HCT116 (cell line): ENCODE measurements around the gene XAGE2. TPM values are rescaled to one million over a fixed set of nuclear protein-coding genes. Genes with fewer than 3 reads are reported as not detected.
"Not testable (repeated sequence)": the region's sequence is repeated elsewhere in the genome, so short reads cannot be mapped to it uniquely, and the experiment has no call there.

Experiments
- ATAC-seq: fragments of 200-7000 bp; cut with Tn5 transposase; 2 replicates; pipeline ENCODE4 v1.9.1; 2020; ENCODE audit warnings: mild to moderate bottlenecking, moderate library complexity
- BruUV-seq: library from RNA; stranded (reverse); fragments of 400-500 nt; replicated peaks from 2 replicates; lab custom pipeline; 2021; lab: Mats Ljungman, UMichigan
- CTCF ChIA-PET: fragments of 300-600 bp; sonication (Branson Sonifier 250); formaldehyde crosslinking; loops from one replicate; lab custom pipeline; 2021; ENCODE audit warnings: antibody characterized with exemption; lab: Charles Lee
- POLR2A ChIA-PET: fragments of 300-600, 350-600 bp; sonication (Branson Sonifier 250); formaldehyde crosslinking; loops from one replicate; lab custom pipeline; 2021; ENCODE audit warnings: antibody characterized with exemption; lab: Charles Lee
- RAD21 ChIA-PET, 2 experiments: fragments of 300-600 bp; sonication (Branson Sonifier 250); formaldehyde crosslinking; loops; one replicate each; lab custom pipeline; 2023; ENCODE audit warnings: low total read pairs in 2 of 2; ENCODE audit not compliant: uncharacterized antibody in 2 of 2, unreplicated experiment in 2 of 2, low non-redundant PET in 1 of 2; lab: Charles Lee
- DNase-seq: peaks from one replicate; pipeline ENCODE4 v3.0.0-alpha.2; 2010; ENCODE audit warnings: low read depth, low spot score
- H2AFZ ChIP-seq: fragments of 200-600 bp; shearing (Covaris generic), sonication (generic); 2 replicates; pipeline ENCODE4 v1.6.1; 2017; ENCODE audit warnings: low read depth, mixed run types, mixed read lengths, antibody characterized with exemption, low read length; ENCODE audit not compliant: poor library complexity, severe bottlenecking
- H3K27ac ChIP-seq: 2 replicates; pipeline ENCODE4 v1.5.1; 2012; ENCODE audit warnings: low read depth, low read length
- H3K27me3 ChIP-seq: fragments of 200-600 bp; sonication (generic); 2 replicates; pipeline ENCODE4 v1.6.1; 2016; ENCODE audit warnings: mixed run types, low read length, mixed read lengths; ENCODE audit not compliant: insufficient read depth
- H3K36me3 ChIP-seq, 2 experiments: fragments of 200-500 bp in 1 of 2; fragments of 200-600 bp in 1 of 2; sonication (Bioruptor generic) in 1 of 2; sonication (generic) in 1 of 2; 2 replicates each; pipeline versions ENCODE4 v1.5.1 to v1.6.1; 2014 to 2016; ENCODE audit warnings: low read length in 2 of 2, inconsistent platforms in 1 of 2, mixed read lengths in 1 of 2, mixed run types in 1 of 2; ENCODE audit not compliant: insufficient read depth in 2 of 2, control insufficient read depth in 1 of 2
- H3K4me1 ChIP-seq, 2 experiments: fragments of 200-600 bp in 1 of 2; sonication (generic) in 1 of 2; 2 replicates each; pipeline versions ENCODE4 v1.5.1 to v1.6.1; 2012 to 2017; ENCODE audit warnings: low read length in 2 of 2, inconsistent platforms in 1 of 2, mild to moderate bottlenecking in 1 of 2, mixed read lengths in 1 of 2, mixed run types in 1 of 2, moderate library complexity in 1 of 2; ENCODE audit not compliant: insufficient read depth in 2 of 2, control insufficient read depth in 1 of 2
- H3K4me2 ChIP-seq: fragments of 200-600 bp; sonication (generic); 2 replicates; pipeline ENCODE4 v1.6.1; 2017; ENCODE audit warnings: mixed run types, low read length, mixed read lengths
- H3K4me3 ChIP-seq, 2 experiments: fragments of 200-600 bp in 1 of 2; sonication (generic) in 1 of 2; replicated peaks in 1 of 2; 2 replicates each; pipeline ENCODE4 v1.5.1; 2011 to 2016; ENCODE audit warnings: low read length in 2 of 2, control low read depth in 1 of 2, low read depth in 1 of 2, mild to moderate bottlenecking in 1 of 2, mixed read lengths in 1 of 2, mixed run types in 1 of 2
- H3K79me2 ChIP-seq: fragments of 200-600 bp; sonication (generic); 2 replicates; pipeline ENCODE4 v1.6.1; 2017; ENCODE audit warnings: mild to moderate bottlenecking, mixed run types, low read length, moderate library complexity, mixed read lengths; ENCODE audit not compliant: insufficient read depth
- H3K9ac ChIP-seq: fragments of 200-600 bp; sonication (generic); 2 replicates; pipeline ENCODE4 v1.6.1; 2016; ENCODE audit warnings: low read length, mixed read lengths
- H3K9me2 ChIP-seq: fragments of 200-600 bp; sonication (generic), shearing (Covaris generic); 2 replicates; pipeline ENCODE4 v1.6.1; 2017; ENCODE audit warnings: mixed run types, mild to moderate bottlenecking, moderate library complexity; ENCODE audit not compliant: insufficient read depth
- H3K9me3 ChIP-seq, 2 experiments: fragments of 200-500 bp in 1 of 2; fragments of 200-600 bp in 1 of 2; sonication (Bioruptor generic) in 1 of 2; sonication (generic) in 1 of 2; 2 replicates each; pipeline ENCODE4 v1.6.1; 2014 to 2017; ENCODE audit warnings: low read length in 2 of 2, mixed read lengths in 2 of 2, inconsistent platforms in 1 of 2, low read depth in 1 of 2, mild to moderate bottlenecking in 1 of 2, mixed run types in 1 of 2, moderate library complexity in 1 of 2; ENCODE audit not compliant: control insufficient read depth in 1 of 2, insufficient read depth in 1 of 2
- H4K20me1 ChIP-seq: fragments of 200-600 bp; sonication (generic), shearing (Covaris generic); 2 replicates; pipeline ENCODE4 v1.6.1; 2017; ENCODE audit warnings: mixed run types, mild to moderate bottlenecking, moderate library complexity; ENCODE audit not compliant: insufficient read depth
- FOSL1 ChIP-seq: IDR thresholded peaks from 2 replicates; pipeline ENCODE4 v1.6.1; 2012; ENCODE audit warnings: low read depth
- JUND ChIP-seq: IDR thresholded peaks from 2 replicates; pipeline ENCODE4 v1.6.1; 2012
- SRF ChIP-seq: IDR thresholded peaks from 2 replicates; pipeline ENCODE4 v1.6.1; 2012; ENCODE audit warnings: low read depth
- TCF7L2 ChIP-seq: IDR thresholded peaks from 2 replicates; pipeline ENCODE4 v1.7.0; 2011; ENCODE audit warnings: borderline replicate concordance, inconsistent platforms; ENCODE audit not compliant: insufficient read depth, insufficient read length; ENCODE audit errors: extremely low read depth
- intact Hi-C: fragments of 100-400 bp; cut with micrococcal nuclease; formaldehyde crosslinking; loops from 2 replicates; pipeline ENCODE4 v1.10.0; 2022
- total RNA-seq: library from RNA; stranded (reverse); gene quantifications from one replicate; pipeline ENCODE4 v1.2.1, GENCODE V29; 2021; ENCODE audit not compliant: unreplicated experiment

The XAGE2 gene
- total RNA-seq, 1 experiment from 2014 or later: not detected

GRCh38 chrX:52341493-52341892 lies 27.3 kb upstream of the XAGE2 start:
- H3K27ac ChIP-seq: no peak overlapping the region
- H3K79me2 ChIP-seq: no peaks in the 10 kb centered on the region
- H3K9me3 ChIP-seq: no peaks in the 10 kb centered on the region
- H3K4me3 ChIP-seq: no peak overlapping the region
- peak; percentile 2 for DNase-seq
- TF ChIP-seq TCF7L2: no peak
- peak; percentile 33; the same call in 1 of the 2 replicates for TF ChIP-seq JUND
- no peak for TF ChIP-seq SRF
- TF ChIP-seq FOSL1: peak; percentile 56
- no peak overlapping the region for H2AFZ ChIP-seq
- no peak overlapping the region for H3K9ac ChIP-seq
- ChIA-PET RAD21 (no interaction called here), POLR2A (no interaction called here), CTCF (no interaction called here)
- no peak for ATAC-seq
- intact Hi-C loops: no loop called here
- peaks cover 0 to 12% of the 10 kb centered on the region in 2 experiments; a peak in 2 of 4 replicates for H3K4me1 ChIP-seq
- H4K20me1 ChIP-seq: no peaks in the 10 kb centered on the region
- no peaks in the 10 kb centered on the region for H3K36me3 ChIP-seq
- H3K27me3 ChIP-seq: peaks cover 16% of the 10 kb centered on the region; the same call in 1 of the 2 replicates
- no peak overlapping the region for H3K4me2 ChIP-seq
- H3K9me2 ChIP-seq: no peaks in the 10 kb centered on the region
- BruUV-seq: no TSS peak

- H3K9me2 ChIP-seq, H3K4me3 ChIP-seq, POLR2A ChIA-PET, H2AFZ ChIP-seq, H3K9me3 ChIP-seq, intact Hi-C loops, ATAC-seq, RAD21 ChIA-PET, H3K27ac ChIP-seq, DNase-seq, BruUV-seq, H3K9ac ChIP-seq, CTCF ChIA-PET, H4K20me1 ChIP-seq, H3K27me3 ChIP-seq, H3K4me2 ChIP-seq, H3K79me2 ChIP-seq, H3K36me3 ChIP-seq: not testable (repeated sequence)
- peaks cover 0 to 17% of the 10 kb centered on the region in 2 experiments; a peak in 2 of 4 replicates for H3K4me1 ChIP-seq
Observed at GRCh38 chrX:52343131-52343530, 25.7 kb upstream of the XAGE2 start.
